Esophagus squamous epithelium (tissue), 5 donors: ENCODE data around the gene LGALS4. TPM values are rescaled to one million over a fixed set of nuclear protein-coding genes. Genes with fewer than 3 reads are reported as not detected.
"Not testable (repeated sequence)": the region's sequence is repeated elsewhere in the genome, so short reads cannot be mapped to it uniquely, and the experiment has no call there.

Source experiments
- DNase-seq: peaks from one replicate; lab custom pipeline; 2025; lab: John Stamatoyannopoulos, UW
- H3K27ac ChIP-seq, 4 donors: fragments of 200-600 bp; sonication (generic); one replicate each; pipeline ENCODE4 v1.5.1; 2016 to 2019; ENCODE audit warnings: mild to moderate bottlenecking in 1 of 4
- H3K27me3 ChIP-seq, 4 donors: fragments of 200-600 bp; sonication (generic); 1 replicate in 3 of 4; 2 replicates in 1 of 4; pipeline versions ENCODE4 v1.5.1 to v1.6.0; 2017 to 2021; ENCODE audit warnings: antibody characterized with exemption in 1 of 4
- H3K36me3 ChIP-seq, 3 donors: fragments of 200-600 bp; sonication (generic); one replicate each; pipeline ENCODE4 v1.5.1; 2016 to 2019
- H3K4me1 ChIP-seq, 3 donors: fragments of 200-600 bp; sonication (generic); one replicate each; pipeline ENCODE4 v1.5.1; 2017 to 2019
- H3K4me3 ChIP-seq, 4 donors: fragments of 200-600 bp; sonication (generic); 1 replicate in 3 of 4; 2 replicates in 1 of 4; pipeline ENCODE4 v1.5.1; 2016 to 2019; ENCODE audit warnings: mild to moderate bottlenecking in 2 of 4, moderate library complexity in 1 of 4
- H3K9me3 ChIP-seq, 3 donors: fragments of 200-600 bp; sonication (generic); one replicate each; pipeline ENCODE4 v1.5.1; 2016 to 2019
- POLR2A ChIP-seq, 4 donors: fragments of 450-650 bp; IDR thresholded peaks; one replicate each; pipeline ENCODE4 v1.6.1; 2017; ENCODE audit warnings: antibody characterized with exemption in 4 of 4, mild to moderate bottlenecking in 4 of 4, moderate library complexity in 3 of 4
- WGBS, 2 donors: methylation state at CpG; one replicate each; pipeline ENCODE4 v1.1.5; 2018; 5-methylcytosine and 5-hydroxymethylcytosine counted together
- intact Hi-C: fragments of 100-400 bp; cut with DNase I; formaldehyde crosslinking; loops from one replicate; pipeline ENCODE4 v1.15.0; 2022
- total RNA-seq, 4 donors: library from RNA; depleted of rRNA; stranded (reverse); fragments of >200 nt; gene quantifications; one replicate each; pipeline ENCODE4 v1.1.0, GENCODE V29; 2016
- TF ChIP-seq, protein P1 (sequence below), 6 experiments: fragments of 450-650 bp in 4 of 6; fragments of 200-600 bp in 2 of 6; sonication (generic) in 2 of 6; IDR thresholded peaks; one replicate each; pipeline ENCODE4 v1.5.1; 2016 to 2019; ENCODE audit warnings: antibody characterized with exemption in 6 of 6, mild to moderate bottlenecking in 4 of 6, moderate library complexity in 4 of 6
- donor health status: DM: yes; HTN: yes; CAD: no.

Gene LGALS4, protein sequence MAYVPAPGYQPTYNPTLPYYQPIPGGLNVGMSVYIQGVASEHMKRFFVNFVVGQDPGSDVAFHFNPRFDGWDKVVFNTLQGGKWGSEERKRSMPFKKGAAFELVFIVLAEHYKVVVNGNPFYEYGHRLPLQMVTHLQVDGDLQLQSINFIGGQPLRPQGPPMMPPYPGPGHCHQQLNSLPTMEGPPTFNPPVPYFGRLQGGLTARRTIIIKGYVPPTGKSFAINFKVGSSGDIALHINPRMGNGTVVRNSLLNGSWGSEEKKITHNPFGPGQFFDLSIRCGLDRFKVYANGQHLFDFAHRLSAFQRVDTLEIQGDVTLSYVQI
- total RNA-seq, result under 1 TPM in 2 of 4 donors, not detected in 2; 0.62 to 0.76 TPM

DNA sequence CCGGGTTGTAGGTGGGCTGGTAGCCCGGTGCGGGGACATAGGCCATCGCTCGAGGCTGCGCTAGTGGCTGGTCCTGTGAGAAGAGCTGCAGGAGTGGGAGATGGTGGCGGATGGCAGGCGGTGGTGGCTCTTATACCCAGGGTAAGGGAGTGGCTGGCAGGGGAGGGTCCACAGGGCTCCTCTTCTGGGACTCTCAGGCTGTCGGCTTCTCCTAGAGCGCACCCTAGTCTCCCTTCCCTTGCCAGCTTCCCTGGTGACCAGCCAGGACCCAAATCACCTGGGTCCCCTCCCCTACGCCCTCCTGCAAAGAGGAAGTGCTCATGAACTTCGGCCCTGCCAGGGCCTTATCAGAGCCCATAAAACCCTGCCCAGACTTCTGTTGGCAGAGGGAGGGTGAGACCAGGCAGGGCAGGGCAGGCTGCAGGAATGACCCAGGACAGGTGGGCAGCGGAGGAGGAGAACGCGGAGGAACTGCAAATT lies at the start of gene LGALS4:
Gene LGALS4 (minus strand): TSS at position 105 of the 480 bp plus-strand sequence. CDS start 59 bp downstream, at position 46.
- peaks cover 11 to 34% (median 29%) of the 10 kb centered on the region in 3 donors for H3K36me3 ChIP-seq
- intact Hi-C loops, result no loop called here
- no peak within 1 kb of the TSS for H3K27ac ChIP-seq
- no peak within 1 kb of the TSS for H3K4me3 ChIP-seq
- no peaks in the 10 kb centered on the region for H3K9me3 ChIP-seq
- no peaks in the 10 kb centered on the region for H3K27me3 ChIP-seq
- H3K4me1 ChIP-seq, result peaks cover 0 to 6% (median 0%) of the 10 kb centered on the region in 3 donors
- 83 to 84% methylated on average over 11 to 14 of the region's 15 CpGs for WGBS, 2 donors
- no peak for DNase-seq
- no peak for TF ChIP-seq POLR2A (IDR thresholded peaks at IDR 0.05)
- TF ChIP-seq, protein P1, sequence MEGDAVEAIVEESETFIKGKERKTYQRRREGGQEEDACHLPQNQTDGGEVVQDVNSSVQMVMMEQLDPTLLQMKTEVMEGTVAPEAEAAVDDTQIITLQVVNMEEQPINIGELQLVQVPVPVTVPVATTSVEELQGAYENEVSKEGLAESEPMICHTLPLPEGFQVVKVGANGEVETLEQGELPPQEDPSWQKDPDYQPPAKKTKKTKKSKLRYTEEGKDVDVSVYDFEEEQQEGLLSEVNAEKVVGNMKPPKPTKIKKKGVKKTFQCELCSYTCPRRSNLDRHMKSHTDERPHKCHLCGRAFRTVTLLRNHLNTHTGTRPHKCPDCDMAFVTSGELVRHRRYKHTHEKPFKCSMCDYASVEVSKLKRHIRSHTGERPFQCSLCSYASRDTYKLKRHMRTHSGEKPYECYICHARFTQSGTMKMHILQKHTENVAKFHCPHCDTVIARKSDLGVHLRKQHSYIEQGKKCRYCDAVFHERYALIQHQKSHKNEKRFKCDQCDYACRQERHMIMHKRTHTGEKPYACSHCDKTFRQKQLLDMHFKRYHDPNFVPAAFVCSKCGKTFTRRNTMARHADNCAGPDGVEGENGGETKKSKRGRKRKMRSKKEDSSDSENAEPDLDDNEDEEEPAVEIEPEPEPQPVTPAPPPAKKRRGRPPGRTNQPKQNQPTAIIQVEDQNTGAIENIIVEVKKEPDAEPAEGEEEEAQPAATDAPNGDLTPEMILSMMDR (IDR thresholded peaks at IDR 0.05), result no peak

DNA sequence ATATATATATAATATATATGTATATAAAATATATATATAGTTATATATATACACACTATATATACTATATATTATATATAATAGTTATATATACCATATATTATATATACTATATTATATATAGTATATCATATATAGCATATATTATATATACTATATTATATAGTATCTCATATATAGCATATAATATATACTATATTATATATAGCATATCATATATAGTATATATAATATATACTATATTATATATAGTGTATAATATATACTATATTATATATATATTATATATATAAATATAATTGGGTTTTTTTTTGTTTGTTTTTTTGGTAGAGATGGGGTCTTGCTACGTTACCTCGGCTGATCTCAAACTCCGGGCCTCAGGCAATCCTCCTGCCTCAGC lies 48.6 kb upstream of the LGALS4 start:
- Histone ChIP-seq H3K4me3 (no peak overlapping the region), H3K27me3 (no peaks in the 10 kb centered on the region), H3K27ac (no peak overlapping the region), H3K36me3 (no peaks in the 10 kb centered on the region), H3K4me1 (peaks cover 28 to 64% (median 35%) of the 10 kb centered on the region in 3 donors), H3K9me3 (no peaks in the 10 kb centered on the region)
- 86 to 95% methylated on average over 3 of the region's 3 CpGs for WGBS, 2 donors
- intact Hi-C loops, result no loop called here
- DNase-seq, result no peak
- no peak for TF ChIP-seq POLR2A (IDR thresholded peaks at IDR 0.05)
- TF ChIP-seq, protein P1 (IDR thresholded peaks at IDR 0.05), result no peak

DNA sequence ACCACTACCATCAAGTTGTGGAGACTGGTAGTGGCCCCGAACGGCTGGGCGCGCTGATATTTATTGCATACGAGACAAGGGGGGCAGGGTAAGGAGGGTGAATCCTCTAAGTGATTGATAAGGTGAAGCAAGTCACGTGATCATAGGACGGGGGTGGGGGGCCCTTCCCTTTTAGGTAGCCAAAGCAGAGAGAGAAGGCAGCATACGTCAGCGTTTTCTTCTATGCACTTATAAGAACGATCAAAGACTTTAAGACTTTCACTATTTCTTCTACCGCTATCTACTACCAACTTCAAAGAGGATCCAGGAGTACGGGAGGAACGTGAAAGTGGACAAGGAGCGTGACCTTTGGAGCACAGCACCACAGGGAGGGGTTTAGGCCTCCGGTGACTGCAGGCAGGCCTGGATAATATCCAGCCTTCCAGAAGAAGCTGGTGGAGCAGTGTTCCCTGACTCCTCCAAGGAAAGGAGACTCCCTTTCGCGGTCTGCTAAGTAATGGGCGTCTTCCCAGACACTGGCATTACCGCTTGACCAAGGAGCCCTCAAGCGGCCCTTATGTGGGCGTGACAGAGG lies 47.0 kb upstream of the LGALS4 start:
- 78 to 79% methylated on average over 19 of the region's 21 CpGs for WGBS, 2 donors
- H3K36me3 ChIP-seq, H3K4me3 ChIP-seq, DNase-seq, H3K9me3 ChIP-seq, H3K27ac ChIP-seq, H3K27me3 ChIP-seq, intact Hi-C loops: not testable (repeated sequence)
- H3K4me1 ChIP-seq, result peaks cover 27 to 48% (median 28%) of the 10 kb centered on the region in 3 donors

DNA sequence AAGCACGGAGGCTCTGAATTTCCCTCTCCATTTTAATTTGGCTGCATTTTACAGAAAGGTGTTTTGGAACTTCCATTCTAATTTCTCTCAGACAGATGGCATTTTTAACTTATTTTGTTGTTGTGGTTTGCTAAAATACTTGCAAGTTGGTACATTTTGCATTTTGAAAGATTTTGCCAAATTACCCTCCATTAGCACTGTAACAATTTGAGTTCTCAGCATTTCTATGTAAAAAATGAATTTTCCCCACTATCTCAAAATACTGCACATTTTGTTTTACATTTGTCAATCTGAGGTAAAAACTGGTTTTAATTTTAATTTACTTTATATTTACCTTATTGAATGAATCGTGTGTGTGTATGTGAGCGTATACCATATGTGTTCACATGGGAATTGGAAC lies 44.1 kb upstream of the LGALS4 start:
- no peaks in the 10 kb centered on the region for H3K36me3 ChIP-seq
- no peaks in the 10 kb centered on the region for H3K9me3 ChIP-seq
- H3K4me3 ChIP-seq, result no peak overlapping the region
- intact Hi-C loops, result no loop called here
- H3K4me1 ChIP-seq, result peaks cover 11 to 30% (median 13%) of the 10 kb centered on the region in 3 donors
- H3K27me3 ChIP-seq, result no peaks in the 10 kb centered on the region
- 48 to 77% methylated on average over 3 of the region's 3 CpGs for WGBS, 2 donors
- TF ChIP-seq POLR2A (IDR thresholded peaks at IDR 0.05), result no peak
- TF ChIP-seq, protein P1 (IDR thresholded peaks at IDR 0.05), result no peak
- peak overlapping the region in 3 of 4 donors; percentile 15 to 63 (median 38) for H3K27ac ChIP-seq
- no peak for DNase-seq

DNA sequence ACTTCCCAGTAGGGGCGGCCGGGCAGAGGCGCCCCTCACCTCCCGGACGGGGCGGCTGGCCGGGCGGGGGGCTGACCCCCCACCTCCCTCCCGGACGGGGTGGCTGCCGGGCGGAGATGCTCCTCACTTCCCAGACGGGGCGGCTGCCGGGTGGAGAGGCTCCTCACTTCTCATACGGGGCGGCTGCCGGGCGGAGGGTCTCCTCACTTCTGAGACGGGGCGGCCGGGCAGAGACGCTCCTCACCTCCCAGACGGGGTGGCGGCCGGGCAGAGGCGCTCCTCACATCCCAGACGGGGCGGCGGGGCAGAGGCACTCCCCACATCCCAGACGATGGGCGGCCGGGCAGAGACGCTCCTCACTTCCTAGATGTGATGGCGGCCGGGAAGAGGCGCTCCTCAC lies 43.0 kb upstream of the LGALS4 start:
- H3K27me3 ChIP-seq, DNase-seq, H3K4me3 ChIP-seq, H3K27ac ChIP-seq, intact Hi-C loops, H3K9me3 ChIP-seq, H3K36me3 ChIP-seq: not testable (repeated sequence)
- H3K4me1 ChIP-seq, result peaks cover 16 to 36% (median 20%) of the 10 kb centered on the region in 3 donors
- no CpG with 5 or more reads among the region's 37 CpGs for WGBS, 2 donors

DNA sequence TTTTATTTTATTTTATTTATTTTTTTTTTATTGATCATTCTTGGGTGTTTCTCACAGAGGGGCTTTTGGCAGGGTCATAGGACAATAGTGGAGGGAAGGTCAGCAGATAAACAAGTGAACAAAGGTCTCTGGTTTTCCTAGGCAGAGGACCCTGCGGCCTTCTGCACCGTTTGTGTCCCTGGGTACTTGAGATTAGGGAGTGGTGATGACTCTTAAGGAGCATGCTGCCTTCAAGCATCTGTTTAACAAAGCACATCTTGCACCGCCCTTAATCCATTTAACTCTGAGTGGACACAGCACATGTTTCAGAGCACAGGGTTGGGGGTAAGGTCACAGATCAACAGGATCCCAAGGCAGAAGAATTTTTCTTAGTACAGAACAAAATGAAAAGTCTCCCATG lies 42.2 kb upstream of the LGALS4 start:
- intact Hi-C loops, H3K27ac ChIP-seq, H3K4me3 ChIP-seq, H3K9me3 ChIP-seq, DNase-seq, H3K36me3 ChIP-seq, H3K27me3 ChIP-seq: not testable (repeated sequence)
- 40 to 55% methylated on average over 1 to 3 of the region's 3 CpGs for WGBS, 2 donors
- H3K4me1 ChIP-seq, result peaks cover 16 to 39% (median 22%) of the 10 kb centered on the region in 3 donors
